Activated CD4-positive, alpha-beta T cell treated with anti-CD3 and anti-CD28 coated beads for 24 hours (primary cell): Measurements from ENCODE around the gene ZNF195.
"Not testable (repeated sequence)": the region's sequence is repeated elsewhere in the genome, so short reads cannot be mapped to it uniquely, and the experiment has no call there.

Experiments
- DNase-seq, 2 donors: peaks; one replicate each; pipeline ENCODE4 v3.0.0-alpha.2; 2020; ENCODE audit warnings: low read depth in 2 of 2

The ZNF195 gene

GRCh38 chr11:3378426-3379423, at the start of gene ZNF195:
Gene ZNF195 (minus strand): TSS chr11:3379146. CDS start chr11:3379040, 106 bp downstream.
- DNase-seq = peak; percentile 97

- not testable (repeated sequence) for DNase-seq
Observed at GRCh38 chr11:3428076-3428475, 49.1 kb upstream of the ZNF195 start.

- DNase-seq = not testable (repeated sequence)
Observed at GRCh38 chr11:3426541-3426940, 47.6 kb upstream of the ZNF195 start.

- DNase-seq = not testable (repeated sequence)
Observed at GRCh38 chr11:3423928-3424327, 45.0 kb upstream of the ZNF195 start.

- not testable (repeated sequence) for DNase-seq
Observed at GRCh38 chr11:3423138-3423731, 44.3 kb upstream of the ZNF195 start.

GRCh38 chr11:3422380-3423137, 43.6 kb upstream of the ZNF195 start:
- peak; percentile 96 for DNase-seq

GRCh38 chr11:3421608-3422379, 42.8 kb upstream of the ZNF195 start:
- peak in 1 of 2 donors; percentile 1 for DNase-seq

GRCh38 chr11:3420281-3421042, 41.5 kb upstream of the ZNF195 start:
- not testable (repeated sequence) for DNase-seq

GRCh38 chr11:3419496-3419895, 40.5 kb upstream of the ZNF195 start:
- DNase-seq = not testable (repeated sequence)

- peak in 1 of 2 donors; percentile 48 for DNase-seq
Observed at GRCh38 chr11:3417047-3417446, 38.1 kb upstream of the ZNF195 start.

GRCh38 chr11:3415301-3415700, 36.4 kb upstream of the ZNF195 start:
- DNase-seq = not testable (repeated sequence)

- DNase-seq = not testable (repeated sequence)
Observed at GRCh38 chr11:3413666-3414065, 34.7 kb upstream of the ZNF195 start.

- DNase-seq = no peak
Observed at GRCh38 chr11:3412837-3413236, 33.9 kb upstream of the ZNF195 start.

GRCh38 chr11:3408722-3409121, 29.8 kb upstream of the ZNF195 start:
- peak; percentile 57 to 70 for DNase-seq

- not testable (repeated sequence) for DNase-seq
Observed at GRCh38 chr11:3408058-3408605, 29.2 kb upstream of the ZNF195 start.

- not testable (repeated sequence) for DNase-seq
Observed at GRCh38 chr11:3406937-3407336, 28.0 kb upstream of the ZNF195 start.

GRCh38 chr11:3406223-3406875, 27.4 kb upstream of the ZNF195 start:
- not testable (repeated sequence) for DNase-seq

GRCh38 chr11:3404076-3404925, 25.4 kb upstream of the ZNF195 start:
- not testable (repeated sequence) for DNase-seq

GRCh38 chr11:3402861-3403250, 23.9 kb upstream of the ZNF195 start:
- not testable (repeated sequence) for DNase-seq
